Measurements from ENCODE around the gene ANXA2R. TPM values are rescaled to one million over a fixed set of nuclear protein-coding genes. Genes with fewer than 3 reads are reported as not detected.
"Not testable (repeated sequence)": the region's sequence is repeated elsewhere in the genome, so short reads cannot be mapped to it uniquely, and the experiment has no call there.

The ANXA2R gene
- total RNA-seq, 1 donor from 2014 or later = 0.26 TPM

DNA sequence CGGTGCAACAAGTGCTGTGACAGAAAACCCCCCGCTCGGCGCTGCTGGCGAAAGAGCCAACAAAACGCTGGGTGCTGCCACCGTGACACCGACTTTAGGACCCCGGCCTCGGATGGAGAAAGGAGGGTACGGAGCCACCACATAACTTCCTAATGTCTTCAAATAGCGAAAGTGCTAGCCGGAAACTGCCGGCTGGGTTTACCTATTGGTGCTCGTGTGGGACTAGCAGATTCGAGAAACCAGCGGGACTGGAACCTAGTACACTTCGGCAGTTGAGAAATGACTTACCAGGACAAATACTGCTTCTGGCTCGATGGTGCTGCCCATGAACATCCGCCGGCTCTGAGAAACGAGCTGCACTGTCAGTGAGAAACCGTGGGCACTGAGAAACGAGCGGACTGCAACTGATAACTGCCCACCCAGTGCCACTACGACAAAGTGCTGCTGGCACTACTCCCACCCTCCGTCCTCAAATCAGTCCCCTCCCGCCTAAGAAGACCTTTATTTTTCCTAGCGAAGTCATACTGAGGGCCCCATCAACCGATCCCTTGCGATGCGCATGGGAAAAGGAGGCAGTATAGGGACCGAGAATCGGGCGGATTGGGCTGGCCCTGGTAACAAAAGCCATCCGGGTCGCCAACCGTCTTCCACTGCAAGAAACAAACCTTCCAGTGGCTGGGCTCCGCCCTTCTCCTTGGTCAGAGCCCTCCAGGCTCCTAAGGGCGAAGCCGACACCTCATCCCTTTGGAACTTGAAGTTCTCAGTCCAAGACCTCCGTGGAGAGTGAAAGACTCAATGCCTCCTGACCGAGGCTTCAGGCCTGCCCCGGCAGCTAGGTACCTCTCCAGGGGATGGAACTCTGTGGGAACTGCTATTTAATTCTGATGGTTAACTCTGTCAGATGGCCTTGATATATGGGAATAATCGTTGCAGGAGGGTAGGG is 27.0 kb upstream of the ANXA2R start:
- H3K4me3 ChIP-seq (ENCODE audit: low read depth, low read length) = peak overlapping the region; percentile 92
- DNase-seq (ENCODE audit: low read depth) (peak; percentile 87), FAIRE-seq (no peak)
- H3K36me3 ChIP-seq (ENCODE audit: control insufficient read depth, insufficient read depth, low read length) = peaks cover 6% of the 10 kb centered on the region
- H3K27me3 ChIP-seq (ENCODE audit: control insufficient read depth, insufficient read depth, low read length) = no peaks in the 10 kb centered on the region
- TF ChIP-seq, protein P1, sequence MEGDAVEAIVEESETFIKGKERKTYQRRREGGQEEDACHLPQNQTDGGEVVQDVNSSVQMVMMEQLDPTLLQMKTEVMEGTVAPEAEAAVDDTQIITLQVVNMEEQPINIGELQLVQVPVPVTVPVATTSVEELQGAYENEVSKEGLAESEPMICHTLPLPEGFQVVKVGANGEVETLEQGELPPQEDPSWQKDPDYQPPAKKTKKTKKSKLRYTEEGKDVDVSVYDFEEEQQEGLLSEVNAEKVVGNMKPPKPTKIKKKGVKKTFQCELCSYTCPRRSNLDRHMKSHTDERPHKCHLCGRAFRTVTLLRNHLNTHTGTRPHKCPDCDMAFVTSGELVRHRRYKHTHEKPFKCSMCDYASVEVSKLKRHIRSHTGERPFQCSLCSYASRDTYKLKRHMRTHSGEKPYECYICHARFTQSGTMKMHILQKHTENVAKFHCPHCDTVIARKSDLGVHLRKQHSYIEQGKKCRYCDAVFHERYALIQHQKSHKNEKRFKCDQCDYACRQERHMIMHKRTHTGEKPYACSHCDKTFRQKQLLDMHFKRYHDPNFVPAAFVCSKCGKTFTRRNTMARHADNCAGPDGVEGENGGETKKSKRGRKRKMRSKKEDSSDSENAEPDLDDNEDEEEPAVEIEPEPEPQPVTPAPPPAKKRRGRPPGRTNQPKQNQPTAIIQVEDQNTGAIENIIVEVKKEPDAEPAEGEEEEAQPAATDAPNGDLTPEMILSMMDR (IDR thresholded peaks at IDR 0.05; ENCODE audit: insufficient read depth, low read length, severe bottlenecking) = no peak

DNA sequence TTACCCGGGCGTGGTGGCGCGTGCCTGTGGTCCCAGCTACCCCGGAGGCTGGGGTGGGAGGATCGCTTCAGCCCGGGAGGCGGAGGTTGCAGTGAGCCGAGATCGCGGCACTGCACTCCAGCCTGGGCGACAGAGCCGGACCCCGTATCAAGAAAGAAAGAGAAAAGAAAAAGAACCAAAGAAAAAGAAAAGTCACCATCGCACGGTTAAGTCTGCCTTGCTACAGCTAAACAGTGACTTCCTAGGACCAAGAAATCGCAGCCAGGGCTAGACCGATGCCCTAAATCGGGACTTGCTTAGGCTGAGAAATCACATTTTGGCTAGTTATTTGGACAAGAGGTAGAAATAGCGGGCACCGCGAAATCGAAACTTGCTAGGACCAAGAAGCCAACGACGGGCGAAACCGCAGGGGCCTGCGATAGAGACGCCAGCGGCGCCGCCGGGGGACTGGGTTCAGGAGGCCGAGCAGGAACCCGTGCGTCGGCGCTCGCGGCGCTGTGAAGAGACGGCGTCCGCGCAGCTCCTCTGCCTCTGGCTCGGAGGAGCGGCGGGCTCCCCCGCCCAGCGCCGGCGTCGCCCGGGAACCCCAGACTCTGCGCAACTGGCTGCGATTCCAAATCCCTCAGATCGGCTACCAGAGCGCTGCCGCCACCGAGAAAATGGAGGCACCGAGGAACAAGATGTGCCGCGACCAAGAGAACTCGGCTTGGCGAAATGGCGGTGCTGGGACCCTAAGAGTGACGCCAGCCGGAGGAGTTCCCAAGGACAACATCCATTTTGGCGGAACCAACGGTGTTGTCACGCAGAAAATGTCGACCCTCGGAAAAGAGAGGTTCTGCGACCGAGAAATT is 26.1 kb upstream of the ANXA2R start:
- peaks cover 3% of the 10 kb centered on the region for H3K36me3 ChIP-seq (ENCODE audit: control insufficient read depth, insufficient read depth, low read length)
- peak overlapping the region; percentile 92 for H3K4me3 ChIP-seq (ENCODE audit: low read depth, low read length)
- DNase-seq (ENCODE audit: low read depth) (peak; percentile 52), FAIRE-seq (no peak)
- no peaks in the 10 kb centered on the region for H3K27me3 ChIP-seq (ENCODE audit: control insufficient read depth, insufficient read depth, low read length)
- TF ChIP-seq, protein P1 (IDR thresholded peaks at IDR 0.05; ENCODE audit: insufficient read depth, low read length, severe bottlenecking) = no peak

DNA sequence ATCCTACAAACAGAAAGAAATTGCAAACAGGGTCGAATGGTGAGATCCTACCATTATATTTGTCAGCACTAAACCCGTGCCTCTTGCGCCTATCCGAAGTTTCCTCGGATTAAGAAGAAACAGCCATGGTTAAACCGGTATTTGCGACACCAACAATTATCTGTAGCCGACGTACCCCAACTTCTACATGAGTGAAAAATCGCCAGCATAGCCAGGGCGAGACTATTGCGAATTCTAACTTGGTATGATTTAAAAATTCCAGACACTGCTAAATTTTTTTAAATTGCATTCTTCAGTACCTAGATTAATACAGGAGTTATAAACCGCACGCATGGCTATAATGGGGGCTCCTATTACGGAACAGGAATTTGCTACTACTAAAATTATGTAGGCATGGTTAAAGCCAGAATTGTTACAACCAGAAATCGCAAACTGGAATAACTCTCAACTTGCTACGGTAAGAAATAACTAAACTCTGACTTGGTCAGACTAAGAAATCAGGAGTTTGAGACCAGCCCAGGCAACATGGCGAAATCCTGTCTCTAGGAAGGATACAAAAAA is 25.3 kb upstream of the ANXA2R start:
- H3K36me3 ChIP-seq (ENCODE audit: control insufficient read depth, insufficient read depth, low read length) = no peaks in the 10 kb centered on the region
- H3K4me3 ChIP-seq (ENCODE audit: low read depth, low read length) = peak overlapping the region; percentile 92
- peak; percentile 49 for DNase-seq (ENCODE audit: low read depth)
- no peaks in the 10 kb centered on the region for H3K27me3 ChIP-seq (ENCODE audit: control insufficient read depth, insufficient read depth, low read length)
- FAIRE-seq = no peak
- TF ChIP-seq, protein P1 (IDR thresholded peaks at IDR 0.05; ENCODE audit: insufficient read depth, low read length, severe bottlenecking) = no peak

DNA sequence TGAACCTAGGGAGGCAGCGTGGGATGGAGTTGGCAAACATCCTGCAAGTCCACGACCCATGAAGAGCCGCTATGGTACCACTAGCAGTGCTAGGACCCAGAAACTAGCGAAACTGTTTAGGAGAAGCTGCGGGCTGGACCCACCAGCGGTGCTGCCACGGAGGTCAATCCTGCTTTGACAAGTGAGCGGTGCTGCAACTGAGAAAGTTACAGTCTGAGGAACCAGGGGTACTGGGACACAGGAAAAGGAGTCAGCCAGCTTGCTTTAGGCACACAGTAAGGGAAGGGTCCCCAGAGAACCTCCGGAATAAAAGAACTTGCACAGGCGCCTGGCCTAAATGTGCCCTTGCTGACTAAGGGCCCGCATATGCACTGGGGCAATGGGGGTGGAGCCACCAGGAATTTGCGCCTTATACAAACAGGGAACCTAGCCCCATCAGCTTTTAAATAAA is 23.6 kb upstream of the ANXA2R start:
- H3K27me3 ChIP-seq (ENCODE audit: control insufficient read depth, insufficient read depth, low read length) = no peaks in the 10 kb centered on the region
- FAIRE-seq (no peak), DNase-seq (ENCODE audit: low read depth) (no peak)
- H3K4me3 ChIP-seq (ENCODE audit: low read depth, low read length) = no peak overlapping the region
- TF ChIP-seq, protein P1 (IDR thresholded peaks at IDR 0.05; ENCODE audit: insufficient read depth, low read length, severe bottlenecking) = no peak
- H3K36me3 ChIP-seq (ENCODE audit: control insufficient read depth, insufficient read depth, low read length) = no peaks in the 10 kb centered on the region

DNA sequence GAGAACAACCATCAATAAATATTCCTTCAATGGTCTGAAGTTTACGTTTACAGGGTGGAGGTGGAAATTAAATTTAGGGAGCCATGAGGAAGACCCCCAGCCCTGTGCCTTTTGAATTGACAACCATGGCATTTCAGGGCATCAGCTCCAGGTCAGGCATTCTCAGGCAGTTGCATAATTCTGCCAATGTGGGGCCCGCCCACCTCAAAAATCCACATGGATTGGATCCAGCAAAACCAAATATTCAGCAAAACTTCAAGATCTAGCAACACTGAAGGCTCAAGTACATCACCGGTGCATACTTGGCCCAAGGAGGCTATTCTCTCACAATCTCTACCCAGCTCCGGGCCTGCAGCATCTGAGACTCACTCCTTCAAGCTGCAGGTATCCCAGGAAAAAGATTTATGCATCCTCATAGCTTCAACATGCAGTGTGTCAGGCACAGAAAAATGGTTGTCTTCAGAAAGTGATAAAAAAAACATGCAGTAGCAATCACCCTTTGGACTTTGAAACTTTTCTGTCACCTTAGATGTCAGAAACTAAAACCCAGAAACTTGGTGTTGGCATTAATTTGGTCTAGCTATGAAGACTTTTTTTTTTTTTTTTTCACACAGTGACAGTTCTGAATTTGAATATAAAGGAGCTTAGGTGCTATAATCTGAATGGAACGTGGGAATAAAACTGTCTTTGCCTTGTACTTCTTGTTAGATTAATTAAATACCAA is 21.4 kb upstream of the ANXA2R start:
- DNase-seq (ENCODE audit: low read depth) (no peak), FAIRE-seq (no peak)
- Histone ChIP-seq H3K36me3 (ENCODE audit: control insufficient read depth, insufficient read depth, low read length) (no peaks in the 10 kb centered on the region), H3K4me3 (ENCODE audit: low read depth, low read length) (no peak overlapping the region), H3K27me3 (ENCODE audit: control insufficient read depth, insufficient read depth, low read length) (no peaks in the 10 kb centered on the region)
- TF ChIP-seq, protein P1 (IDR thresholded peaks at IDR 0.05; ENCODE audit: insufficient read depth, low read length, severe bottlenecking) = no peak

DNA sequence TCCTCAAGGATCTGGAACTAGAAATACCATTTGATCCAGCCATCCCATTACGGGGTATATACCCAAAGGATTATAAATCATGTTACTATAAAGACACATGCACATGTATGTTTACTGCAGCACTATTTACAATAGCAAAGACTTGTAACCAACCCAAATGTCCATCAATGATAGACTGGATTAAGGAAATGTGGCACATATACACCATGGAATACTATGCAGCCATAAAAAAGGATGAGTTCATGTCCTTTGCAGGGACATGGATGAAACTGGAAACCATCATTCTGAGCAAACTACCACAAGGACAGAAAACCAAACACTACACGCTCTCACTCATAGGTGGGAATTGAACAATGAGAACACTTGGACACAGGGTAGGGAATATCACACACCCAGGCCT is 19.9 kb upstream of the ANXA2R start:
- DNase-seq (ENCODE audit: low read depth); FAIRE-seq; H3K4me3 ChIP-seq (ENCODE audit: low read depth, low read length); H3K27me3 ChIP-seq (ENCODE audit: control insufficient read depth, insufficient read depth, low read length); H3K36me3 ChIP-seq (ENCODE audit: control insufficient read depth, insufficient read depth, low read length): not testable (repeated sequence)

DNA sequence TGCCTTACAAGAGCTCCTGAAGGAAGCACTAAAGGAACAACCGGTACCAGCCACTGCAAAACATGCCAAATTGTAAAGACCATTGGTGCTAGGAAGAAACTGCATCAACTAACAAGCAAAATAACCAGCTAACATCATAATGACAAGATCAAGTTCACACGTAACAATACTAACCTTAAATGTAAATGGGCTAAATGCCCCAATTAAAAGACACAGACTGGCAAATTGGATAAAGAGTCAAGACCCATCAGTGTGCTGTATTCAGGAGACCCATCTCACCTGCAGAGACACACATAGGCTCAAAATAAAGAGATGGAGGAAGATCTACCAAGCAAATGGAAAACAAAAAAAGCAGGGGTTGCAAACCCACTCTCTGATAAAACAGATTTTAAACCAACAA is 15.0 kb upstream of the ANXA2R start:
- H3K4me3 ChIP-seq (ENCODE audit: low read depth, low read length); H3K36me3 ChIP-seq (ENCODE audit: control insufficient read depth, insufficient read depth, low read length); DNase-seq (ENCODE audit: low read depth); H3K27me3 ChIP-seq (ENCODE audit: control insufficient read depth, insufficient read depth, low read length); FAIRE-seq: not testable (repeated sequence)
